K562 (cell line): ENCODE results near the gene ZNF672. TPM values are rescaled to one million over a fixed set of nuclear protein-coding genes. Genes with fewer than 3 reads are reported as not detected.

Experiments
- ATAC-seq: fragments of 200-7000 bp; cut with Tn5 transposase; 3 replicates; pipeline ENCODE4 v1.9.1; 2020; ENCODE audit warnings: moderate library complexity
- BruUV-seq: library from RNA; stranded (reverse); fragments of 400-500 nt; replicated peaks from 2 replicates; lab custom pipeline; 2021; lab: Mats Ljungman, UMichigan
- CTCF ChIA-PET: fragments of 300-600 bp; formaldehyde crosslinking; extraction: SDS; loops from one replicate; lab custom pipeline; 2021; ENCODE audit warnings: low intra/inter-chr PET ratio; lab: Yijun Ruan, JAX
- POLR2A ChIA-PET: fragments of 300-600, 350-650 bp; sonication (Branson Sonifier 250); formaldehyde crosslinking; extraction: SDS; loops from one replicate; lab custom pipeline; 2021; ENCODE audit warnings: antibody characterized with exemption, inconsistent platforms; lab: Yijun Ruan, JAX
- DNase-seq, 4 experiments: peaks; one replicate each; pipeline versions ENCODE4 v3.0.0 to v3.0.0-alpha.2; 2011 to 2018; ENCODE audit warnings: low spot score in 3 of 4, mixed read lengths in 3 of 4; ENCODE audit errors: extremely low read depth in 1 of 4
- FAIRE-seq: peaks from 2 replicates; lab custom pipeline; 2011; peaks lifted over from hg19 to GRCh38; lab: Jason Lieb, UNC
- H2AFZ ChIP-seq: 2 replicates; pipeline ENCODE4 v1.6.0; 2011; ENCODE audit warnings: low read depth, low read length, control low read depth, inconsistent platforms
- H3K27ac ChIP-seq: fragments of 200-600 bp; 3 replicates; pipeline ENCODE4 v1.8.0; 2011; ENCODE audit warnings: low read depth, mild to moderate bottlenecking, control low read depth, inconsistent platforms, low read length, moderate library complexity, mixed read lengths; ENCODE audit errors: extremely low read depth
- H3K27me3 ChIP-seq, 2 experiments: fragments of 300-600 bp in 1 of 2; 2 replicates in 1 of 2; 3 replicates in 1 of 2; pipeline versions ENCODE4 v1.6.0 to v1.8.0; 2011; ENCODE audit warnings: inconsistent platforms in 2 of 2, low read length in 2 of 2, mild to moderate bottlenecking in 1 of 2, mixed read lengths in 1 of 2, moderate library complexity in 1 of 2; ENCODE audit not compliant: control insufficient read depth in 2 of 2, insufficient read depth in 2 of 2
- H3K36me3 ChIP-seq: fragments of 300-600 bp; 3 replicates; pipeline ENCODE4 v1.8.0; 2011; ENCODE audit warnings: mild to moderate bottlenecking, low read length, inconsistent platforms; ENCODE audit not compliant: control insufficient read depth, insufficient read depth
- H3K4me1 ChIP-seq, 2 experiments: fragments of 200-600 bp in 1 of 2; replicated peaks in 1 of 2; 2 replicates in 1 of 2; 3 replicates in 1 of 2; pipeline versions ENCODE4 v1.5.1 to v1.8.0; 2011; ENCODE audit warnings: inconsistent platforms in 2 of 2, low read length in 2 of 2, mild to moderate bottlenecking in 1 of 2, mixed read lengths in 1 of 2, moderate library complexity in 1 of 2; ENCODE audit not compliant: control insufficient read depth in 2 of 2, insufficient read depth in 2 of 2
- H3K4me2 ChIP-seq: 2 replicates; pipeline ENCODE4 v1.6.1; 2011; ENCODE audit warnings: low read length, control low read depth, inconsistent platforms, mixed read lengths; ENCODE audit not compliant: insufficient read depth
- H3K4me3 ChIP-seq: fragments of 200-600 bp; sonication (generic), shearing (Covaris generic); 2 replicates; pipeline ENCODE4 v1.5.1; 2016; ENCODE audit warnings: control low read depth, inconsistent platforms
- H3K79me2 ChIP-seq: fragments of 200-600 bp; 3 replicates; pipeline ENCODE4 v1.8.0; 2011; ENCODE audit warnings: low read length, inconsistent platforms; ENCODE audit not compliant: control insufficient read depth, insufficient read depth
- H3K9ac ChIP-seq, 2 experiments: 2 replicates each; pipeline versions ENCODE4 v1.6.0 to v1.6.1; 2011; ENCODE audit warnings: low read depth in 2 of 2, low read length in 2 of 2, control low read depth in 1 of 2, inconsistent platforms in 1 of 2, mild to moderate bottlenecking in 1 of 2, mixed read lengths in 1 of 2; ENCODE audit not compliant: insufficient read depth in 1 of 2
- H3K9me1 ChIP-seq: one replicate; pipeline ENCODE4 v1.6.0; 2011; ENCODE audit warnings: inconsistent platforms, mild to moderate bottlenecking, low read length, moderate library complexity; ENCODE audit not compliant: control insufficient read depth, insufficient read depth
- H3K9me3 ChIP-seq: replicated peaks from 2 replicates; pipeline ENCODE4 v1.5.1; 2011; ENCODE audit warnings: low read depth, low read length, inconsistent platforms; ENCODE audit not compliant: control insufficient read depth, insufficient read depth
- H4K20me1 ChIP-seq: replicated peaks from 2 replicates; pipeline ENCODE4 v1.6.1; 2011; ENCODE audit warnings: low read length, inconsistent platforms, mixed read lengths; ENCODE audit not compliant: control insufficient read depth, insufficient read depth
- FOSL1 ChIP-seq: fragments of 200-800 bp; sonication (Bioruptor generic); conservative IDR thresholded peaks from 2 replicates; pipeline ENCODE4 v1.6.1; 2016; ENCODE audit warnings: missing genetic modification characterization, missing compliant biosample characterization
- NR2C2 ChIP-seq, 2 experiments: fragments of 200-800 bp in 1 of 2; sonication (Bioruptor generic) in 1 of 2; sonication (generic) in 1 of 2; formaldehyde crosslinking in 1 of 2; IDR thresholded peaks; 2 replicates each; pipeline versions ENCODE4 v1.6.1 to v1.8.0; 2016 to 2022; ENCODE audit warnings: mild to moderate bottlenecking in 1 of 2, missing compliant biosample characterization in 1 of 2, missing genetic modification characterization in 1 of 2, missing genetic modification reagents in 1 of 2
- POLR2B ChIP-seq: fragments of 450-650 bp; IDR thresholded peaks from 2 replicates; pipeline ENCODE4 v1.6.1; 2018; ENCODE audit warnings: low read depth; ENCODE audit not compliant: partially characterized antibody
- RBBP5 ChIP-seq: fragments of 200-600 bp; sonication (generic); IDR thresholded peaks from 2 replicates; pipeline ENCODE4 v1.6.1; 2012; ENCODE audit warnings: borderline replicate concordance, mild to moderate bottlenecking, low read length, control low read depth, inconsistent platforms; ENCODE audit not compliant: insufficient read depth, poor library complexity, severe bottlenecking
- RCOR1 ChIP-seq, 2 experiments: IDR thresholded peaks; 2 replicates each; pipeline ENCODE4 v1.6.1; 2012; ENCODE audit warnings: low read depth in 2 of 2, low read length in 2 of 2, borderline replicate concordance in 1 of 2, improper control_type of control experiment in 1 of 2
- TARDBP ChIP-seq: fragments of 450-650 bp; IDR thresholded peaks from 2 replicates; pipeline ENCODE4 v1.6.1; 2016
- WGBS: fragments of 100-300 bp; shearing (Covaris generic); methylation state at CpG from one replicate; pipeline ENCODE4 v1.1.6; 2016; ENCODE audit warnings: low coverage, mixed read lengths; ENCODE audit not compliant: insufficient coverage; ENCODE audit errors: missing lambda C conversion rate; 5-methylcytosine and 5-hydroxymethylcytosine counted together
- in situ Hi-C: fragments of 300-500 bp; cut with MboI; formaldehyde crosslinking; loops from 4 replicates; pipeline ENCODE4 v1.15.0; 2018; ENCODE audit warnings: inconsistent platforms, mixed read lengths
- intact Hi-C: fragments of 100-400 bp; cut with micrococcal nuclease; formaldehyde crosslinking; loops from 2 replicates; pipeline ENCODE4 v1.14.2; 2022
- polyA plus RNA-seq, 8 experiments: library from polyadenylated mRNA; depleted of rRNA in 4 of 8; stranded (reverse) in 5 of 8; unstranded in 3 of 8; fragments of >200 nt; fragmentation: Nextera tagmentation in 2 of 8; fragmentation: Illumina TruSeq in 1 of 8; extraction: Ambion mirVana in 2 of 8; extraction: Trizol in 1 of 8; gene quantifications; 2 replicates each; pipeline versions ENCODE4 v1.2.1 to v1.2.3, GENCODE V29; 2011 to 2014; ENCODE audit warnings: inconsistent platforms in 1 of 8, missing spikeins in 1 of 8
- total RNA-seq, 7 experiments: library from RNA; depleted of rRNA in 6 of 7; stranded (reverse); fragments of >200 nt in 6 of 7; fragmentation: Illumina TruSeq in 2 of 7; extraction: Trizol in 2 of 7; gene quantifications; 2 replicates each; pipeline versions ENCODE4 v1.2.1 to v1.2.3, GENCODE V29; 2011 to 2021; ENCODE audit warnings: low replicate concordance in 1 of 7
- TF ChIP-seq, protein P1 (sequence below), 2 experiments: fragments of 450-650 bp; conservative IDR thresholded peaks; 2 replicates each; pipeline ENCODE4 v1.6.1; 2017; ENCODE audit warnings: mild to moderate bottlenecking in 2 of 2, moderate library complexity in 2 of 2
- TF ChIP-seq, protein P2 (sequence below), 2 experiments: fragments of 450-650 bp; formaldehyde crosslinking in 1 of 2; IDR thresholded peaks; 2 replicates each; pipeline versions ENCODE4 v1.4.0 to v1.6.1; 2014 to 2020; ENCODE audit warnings: mild to moderate bottlenecking in 2 of 2, borderline replicate concordance in 1 of 2, low read depth in 1 of 2

Gene ZNF672
- total and polyA plus RNA-seq, 9 of the 15 experiments (the other 6 are each of a cell fraction or from before 2014, with no cell fraction given) = 1.9 to 57.9 (median 24.1) TPM

DNA sequence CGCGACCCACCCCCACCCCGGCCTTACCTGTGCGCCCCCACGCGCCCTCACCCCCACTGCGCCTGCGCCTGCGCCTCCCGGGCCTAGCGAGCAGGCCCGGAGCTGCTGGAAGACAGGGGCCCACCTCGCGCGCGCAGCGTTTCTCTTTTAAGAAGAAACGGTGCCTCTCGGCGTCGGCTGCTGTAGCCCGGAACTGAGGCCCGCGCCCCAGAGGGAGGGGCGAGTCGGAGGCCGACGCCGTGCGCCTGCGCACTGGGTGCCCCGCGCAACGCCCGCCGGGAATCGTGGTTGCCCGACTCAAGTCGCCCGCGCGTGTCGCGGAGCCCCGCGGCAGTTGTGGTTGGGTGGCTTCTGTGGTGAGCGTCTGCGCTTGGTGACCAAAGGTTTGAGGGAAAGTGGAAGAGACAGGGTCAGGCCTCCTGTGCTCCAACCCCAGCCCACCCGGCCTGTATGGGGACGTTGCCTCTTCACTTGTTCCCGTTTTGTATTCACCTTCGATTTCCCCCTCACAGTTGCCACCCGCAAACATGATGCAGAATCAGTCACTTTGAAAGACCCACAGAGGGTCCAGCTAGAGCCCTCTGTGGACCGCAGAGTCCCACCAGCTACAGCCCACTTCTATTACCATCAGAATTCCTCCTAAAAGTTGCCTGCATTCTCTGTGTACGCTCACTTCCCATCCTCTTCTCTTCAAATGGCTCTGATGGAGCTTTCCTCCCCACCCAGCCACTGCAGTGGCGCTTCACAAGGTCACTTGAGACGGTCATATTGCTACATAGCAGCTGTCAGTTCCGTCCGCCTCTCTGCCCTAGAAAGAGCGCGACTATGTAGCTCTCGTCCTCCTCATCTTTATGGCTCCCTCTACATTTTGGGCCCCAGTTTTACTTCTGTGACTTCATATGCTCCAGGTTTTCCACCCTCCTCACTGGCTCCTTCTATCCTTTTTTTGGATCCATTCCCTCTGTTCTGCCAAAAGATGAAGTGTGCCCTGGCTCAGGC lies 21.2 kb downstream of the ZNF672 start, which contains the start of gene ZNF692:
Gene ZNF692 (minus strand): TSS at position 195 of the 999 bp plus-strand sequence. CDS start 776 bp downstream, outside the sequence.
- Histone ChIP-seq H3K4me1 (peaks cover 47 to 50% of the 10 kb centered on the region in 2 experiments), H3K9ac (peak within 1 kb of the TSS; percentile 93 to 97), H3K36me3 (peaks cover 33% of the 10 kb centered on the region), H3K27ac (peak within 1 kb of the TSS; percentile 99), H3K4me3 (peak within 1 kb of the TSS; percentile 66), H2AFZ (peak within 1 kb of the TSS; percentile 68), H3K79me2 (peaks cover 48% of the 10 kb centered on the region), H3K9me1 (peaks cover 3% of the 10 kb centered on the region), H3K9me3 (no peaks in the 10 kb centered on the region), H4K20me1 (no peaks in the 10 kb centered on the region), H3K27me3 (no peaks in the 10 kb centered on the region), H3K4me2 (peak within 1 kb of the TSS; percentile 100)
- POLR2A ChIA-PET = interaction anchor here (0.6 to 7.2 kb wide), 14 partner anchors 8 to 1535 kb away, joined by 3 to 71 read pairs (median 4); partner anchors contain the start of genes PGBD2, SH3BP5L and ZNF672
- DNase-seq (peak; percentile 94 to 99 (median 96)), FAIRE-seq (peak; percentile 86), ATAC-seq (peak; percentile 86)
- CTCF ChIA-PET = interaction anchor here (1.4 to 2.8 kb wide), 4 partner anchors 21 to 66 kb away, joined by 3 to 12 read pairs (median 10); no protein-coding TSS in a partner anchor
- 3% methylated on average over 36 of the region's 62 CpGs for WGBS
- BruUV-seq = TSS peak; percentile 92
- intact Hi-C loops (loop anchor here (1.0 to 2.0 kb wide), 4 partner anchors 14 to 47 kb away; partner anchors contain the start of genes PGBD2 and ZNF672), in situ Hi-C loops (no loop called here)
- TF ChIP-seq NR2C2 (CRISPR knock-in tag; IDR thresholded peaks at IDR 0.05) = no peak
- peak; percentile 58 for TF ChIP-seq NR2C2 (tag; IDR thresholded peaks at IDR 0.05)
- TF ChIP-seq, protein P1, sequence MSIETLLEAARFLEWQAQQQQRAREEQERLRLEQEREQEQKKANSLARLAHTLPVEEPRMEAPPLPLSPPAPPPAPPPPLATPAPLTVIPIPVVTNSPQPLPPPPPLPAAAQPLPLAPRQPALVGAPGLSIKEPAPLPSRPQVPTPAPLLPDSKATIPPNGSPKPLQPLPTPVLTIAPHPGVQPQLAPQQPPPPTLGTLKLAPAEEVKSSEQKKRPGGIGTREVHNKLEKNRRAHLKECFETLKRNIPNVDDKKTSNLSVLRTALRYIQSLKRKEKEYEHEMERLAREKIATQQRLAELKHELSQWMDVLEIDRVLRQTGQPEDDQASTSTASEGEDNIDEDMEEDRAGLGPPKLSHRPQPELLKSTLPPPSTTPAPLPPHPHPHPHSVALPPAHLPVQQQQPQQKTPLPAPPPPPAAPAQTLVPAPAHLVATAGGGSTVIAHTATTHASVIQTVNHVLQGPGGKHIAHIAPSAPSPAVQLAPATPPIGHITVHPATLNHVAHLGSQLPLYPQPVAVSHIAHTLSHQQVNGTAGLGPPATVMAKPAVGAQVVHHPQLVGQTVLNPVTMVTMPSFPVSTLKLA (conservative IDR thresholded peaks at IDR 0.05) = peak; percentile 57 to 71
- peak; percentile 40; the same call in 1 of the 2 replicates for TF ChIP-seq FOSL1
- TF ChIP-seq RCOR1 (IDR thresholded peaks at IDR 0.05; ENCODE audit: borderline replicate concordance in 1 of 2, low read depth in 2 of 2, low read length in 2 of 2) = 0 out of 4 replicates have a peak, but pooled peaks of 1 of the 2 experiments have one; percentile 3
- TF ChIP-seq POLR2B = peak; percentile 95
- 0 out of 2 replicates have a peak, but pooled peaks have one; percentile 31 for TF ChIP-seq TARDBP
- TF ChIP-seq, protein P2, sequence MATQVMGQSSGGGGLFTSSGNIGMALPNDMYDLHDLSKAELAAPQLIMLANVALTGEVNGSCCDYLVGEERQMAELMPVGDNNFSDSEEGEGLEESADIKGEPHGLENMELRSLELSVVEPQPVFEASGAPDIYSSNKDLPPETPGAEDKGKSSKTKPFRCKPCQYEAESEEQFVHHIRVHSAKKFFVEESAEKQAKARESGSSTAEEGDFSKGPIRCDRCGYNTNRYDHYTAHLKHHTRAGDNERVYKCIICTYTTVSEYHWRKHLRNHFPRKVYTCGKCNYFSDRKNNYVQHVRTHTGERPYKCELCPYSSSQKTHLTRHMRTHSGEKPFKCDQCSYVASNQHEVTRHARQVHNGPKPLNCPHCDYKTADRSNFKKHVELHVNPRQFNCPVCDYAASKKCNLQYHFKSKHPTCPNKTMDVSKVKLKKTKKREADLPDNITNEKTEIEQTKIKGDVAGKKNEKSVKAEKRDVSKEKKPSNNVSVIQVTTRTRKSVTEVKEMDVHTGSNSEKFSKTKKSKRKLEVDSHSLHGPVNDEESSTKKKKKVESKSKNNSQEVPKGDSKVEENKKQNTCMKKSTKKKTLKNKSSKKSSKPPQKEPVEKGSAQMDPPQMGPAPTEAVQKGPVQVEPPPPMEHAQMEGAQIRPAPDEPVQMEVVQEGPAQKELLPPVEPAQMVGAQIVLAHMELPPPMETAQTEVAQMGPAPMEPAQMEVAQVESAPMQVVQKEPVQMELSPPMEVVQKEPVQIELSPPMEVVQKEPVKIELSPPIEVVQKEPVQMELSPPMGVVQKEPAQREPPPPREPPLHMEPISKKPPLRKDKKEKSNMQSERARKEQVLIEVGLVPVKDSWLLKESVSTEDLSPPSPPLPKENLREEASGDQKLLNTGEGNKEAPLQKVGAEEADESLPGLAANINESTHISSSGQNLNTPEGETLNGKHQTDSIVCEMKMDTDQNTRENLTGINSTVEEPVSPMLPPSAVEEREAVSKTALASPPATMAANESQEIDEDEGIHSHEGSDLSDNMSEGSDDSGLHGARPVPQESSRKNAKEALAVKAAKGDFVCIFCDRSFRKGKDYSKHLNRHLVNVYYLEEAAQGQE (IDR thresholded peaks at IDR 0.05; ENCODE audit: borderline replicate concordance) = no peak
- TF ChIP-seq, protein P2 (CRISPR knock-in tag; IDR thresholded peaks at IDR 0.05; ENCODE audit: low read depth) = peak; percentile 61
- TF ChIP-seq RBBP5 = peak; percentile 60
